Measurements from ENCODE around the gene AKT2.

- TF ChIP-seq, protein P1, sequence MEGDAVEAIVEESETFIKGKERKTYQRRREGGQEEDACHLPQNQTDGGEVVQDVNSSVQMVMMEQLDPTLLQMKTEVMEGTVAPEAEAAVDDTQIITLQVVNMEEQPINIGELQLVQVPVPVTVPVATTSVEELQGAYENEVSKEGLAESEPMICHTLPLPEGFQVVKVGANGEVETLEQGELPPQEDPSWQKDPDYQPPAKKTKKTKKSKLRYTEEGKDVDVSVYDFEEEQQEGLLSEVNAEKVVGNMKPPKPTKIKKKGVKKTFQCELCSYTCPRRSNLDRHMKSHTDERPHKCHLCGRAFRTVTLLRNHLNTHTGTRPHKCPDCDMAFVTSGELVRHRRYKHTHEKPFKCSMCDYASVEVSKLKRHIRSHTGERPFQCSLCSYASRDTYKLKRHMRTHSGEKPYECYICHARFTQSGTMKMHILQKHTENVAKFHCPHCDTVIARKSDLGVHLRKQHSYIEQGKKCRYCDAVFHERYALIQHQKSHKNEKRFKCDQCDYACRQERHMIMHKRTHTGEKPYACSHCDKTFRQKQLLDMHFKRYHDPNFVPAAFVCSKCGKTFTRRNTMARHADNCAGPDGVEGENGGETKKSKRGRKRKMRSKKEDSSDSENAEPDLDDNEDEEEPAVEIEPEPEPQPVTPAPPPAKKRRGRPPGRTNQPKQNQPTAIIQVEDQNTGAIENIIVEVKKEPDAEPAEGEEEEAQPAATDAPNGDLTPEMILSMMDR (IDR thresholded peaks at IDR 0.05), result no peak
- TF ChIP-seq EP300 (IDR thresholded peaks at IDR 0.05), result no peak
- no peak for TF ChIP-seq POLR2AphosphoS5 (IDR thresholded peaks at IDR 0.05)
Measured at GRCh38 chr19:40233811-40234389, 51.2 kb downstream of the AKT2 start.
